ENCODE data around the gene TBC1D22A. TPM values are rescaled to one million over a fixed set of nuclear protein-coding genes. Genes with fewer than 3 reads are reported as not detected.
A peak's percentile ranks its signal among the peaks of the same experiment; 100 is the strongest.

Gene TBC1D22A
- total RNA-seq, 3 donors from 2014 or later = 29.8 to 31.1 (median 29.9) TPM

GRCh38 chr22:46994265-46994664, 231.8 kb downstream of the TBC1D22A start:
- Mint-ChIP-seq H3K9me3 (no peaks in the 10 kb centered on the region), H3K27me3 (ENCODE audit: low read depth) (no peaks in the 10 kb centered on the region), H3K4me1 (ENCODE audit: low read depth) (peaks cover under 1% of the 10 kb centered on the region), H3K36me3 (ENCODE audit: insufficient read depth) (peaks cover 25% of the 10 kb centered on the region), H3K4me3 (no peak overlapping the region)
- no peak for DNase-seq
- no peak for ATAC-seq

GRCh38 chr22:46994983-46995382, 232.5 kb downstream of the TBC1D22A start:
- Mint-ChIP-seq H3K4me1 (ENCODE audit: low read depth) (peaks cover 5% of the 10 kb centered on the region), H3K36me3 (ENCODE audit: insufficient read depth) (peaks cover 28% of the 10 kb centered on the region), H3K9me3 (no peaks in the 10 kb centered on the region), H3K27me3 (ENCODE audit: low read depth) (no peaks in the 10 kb centered on the region), H3K4me3 (no peak overlapping the region)
- DNase-seq = no peak
- no peak for ATAC-seq

- H3K4me3 Mint-ChIP-seq = no peak overlapping the region
- H3K4me1 Mint-ChIP-seq (ENCODE audit: low read depth) = peaks cover 11% of the 10 kb centered on the region
- ATAC-seq (no peak), DNase-seq (no peak)
- H3K27me3 Mint-ChIP-seq (ENCODE audit: low read depth) = no peaks in the 10 kb centered on the region
- no peaks in the 10 kb centered on the region for H3K9me3 Mint-ChIP-seq
- H3K36me3 Mint-ChIP-seq (ENCODE audit: insufficient read depth) = peaks cover 32% of the 10 kb centered on the region
Measured at GRCh38 chr22:46995501-46996360, 233.3 kb downstream of the TBC1D22A start.

DNA sequence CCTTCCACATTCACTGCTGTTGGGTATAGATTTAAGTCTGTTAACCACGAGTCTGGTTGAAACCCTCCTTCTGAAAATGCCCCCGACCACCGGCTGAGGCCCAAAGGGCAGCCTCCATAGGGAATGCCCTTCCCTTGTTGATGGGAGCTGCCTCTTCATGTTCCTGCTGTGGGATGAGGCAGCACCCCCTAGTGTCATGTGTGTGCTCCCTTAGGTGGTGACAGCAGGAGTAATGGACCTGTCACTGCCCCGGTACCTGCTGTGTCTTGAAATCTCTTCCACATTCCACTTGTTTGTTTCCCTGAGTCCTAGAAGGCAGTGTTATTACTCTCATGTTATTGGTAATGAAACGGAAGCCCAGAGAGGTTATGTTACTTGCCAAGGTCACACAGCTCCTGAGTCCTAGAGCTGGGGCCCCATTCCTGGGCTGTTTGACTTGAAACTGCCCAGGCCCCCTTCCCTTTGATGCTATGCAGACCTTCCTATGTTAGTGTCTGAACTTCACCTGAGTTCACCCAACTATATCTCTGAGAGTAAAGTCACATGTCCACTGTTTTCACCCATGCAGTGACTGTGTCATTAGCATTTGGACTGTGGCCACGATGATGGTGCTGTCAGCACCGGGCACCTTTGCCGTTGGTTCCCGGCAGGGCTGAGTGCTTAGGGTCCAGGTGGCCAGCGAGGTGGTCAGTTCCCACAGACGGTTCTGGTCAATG, 234.3 kb downstream of the TBC1D22A start:
- H3K4me3 Mint-ChIP-seq = no peak overlapping the region
- peaks cover 27% of the 10 kb centered on the region for H3K36me3 Mint-ChIP-seq (ENCODE audit: insufficient read depth)
- ATAC-seq = no peak
- H3K9me3 Mint-ChIP-seq = no peaks in the 10 kb centered on the region
- DNase-seq = no peak
- H3K27me3 Mint-ChIP-seq (ENCODE audit: low read depth) = no peaks in the 10 kb centered on the region
- peaks cover 11% of the 10 kb centered on the region for H3K4me1 Mint-ChIP-seq (ENCODE audit: low read depth)

- no peak for DNase-seq
- Mint-ChIP-seq H3K4me1 (ENCODE audit: low read depth) (peaks cover 11% of the 10 kb centered on the region), H3K36me3 (ENCODE audit: insufficient read depth) (peaks cover 27% of the 10 kb centered on the region), H3K4me3 (no peak overlapping the region), H3K9me3 (no peaks in the 10 kb centered on the region), H3K27me3 (ENCODE audit: low read depth) (no peaks in the 10 kb centered on the region)
- no peak for ATAC-seq
Measured at GRCh38 chr22:46997311-46997970, 235.0 kb downstream of the TBC1D22A start.

- Mint-ChIP-seq H3K27me3 (ENCODE audit: low read depth) (no peaks in the 10 kb centered on the region), H3K36me3 (ENCODE audit: insufficient read depth) (peaks cover 25% of the 10 kb centered on the region), H3K4me3 (no peak overlapping the region), H3K9me3 (no peaks in the 10 kb centered on the region), H3K4me1 (ENCODE audit: low read depth) (peaks cover 11% of the 10 kb centered on the region)
- ATAC-seq (no peak), DNase-seq (no peak)
Measured at GRCh38 chr22:46998331-46998730, 235.9 kb downstream of the TBC1D22A start.

DNA sequence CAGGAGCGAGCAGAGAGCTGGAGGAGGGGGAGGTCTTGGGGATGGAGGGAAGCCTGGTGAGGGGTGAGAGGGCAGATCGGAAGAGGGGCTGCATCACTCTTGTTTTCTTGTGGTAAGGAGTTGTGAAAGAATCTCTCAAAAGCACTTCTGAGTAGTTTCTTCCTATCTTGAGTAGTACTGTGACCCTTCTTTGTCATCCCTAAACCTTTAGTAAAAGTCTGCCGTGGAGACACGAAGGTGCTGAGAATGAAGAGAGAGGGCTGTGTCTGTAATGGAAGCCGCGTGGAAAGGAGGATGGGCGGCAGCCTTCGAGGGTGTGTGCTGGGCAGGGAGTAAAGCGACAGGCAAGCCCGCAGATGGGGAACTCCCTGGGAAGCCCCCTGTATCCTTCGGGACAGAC, 237.8 kb downstream of the TBC1D22A start:
- no peak for ATAC-seq
- Mint-ChIP-seq H3K4me3 (no peak overlapping the region), H3K9me3 (no peaks in the 10 kb centered on the region), H3K4me1 (ENCODE audit: low read depth) (peaks cover 11% of the 10 kb centered on the region), H3K36me3 (ENCODE audit: insufficient read depth) (peaks cover 25% of the 10 kb centered on the region), H3K27me3 (ENCODE audit: low read depth) (no peaks in the 10 kb centered on the region)
- no peak for DNase-seq

- peaks cover 22% of the 10 kb centered on the region for H3K36me3 Mint-ChIP-seq (ENCODE audit: insufficient read depth)
- DNase-seq = no peak
Measured at GRCh38 chr22:47000888-47001287, 238.4 kb downstream of the TBC1D22A start.

GRCh38 chr22:47001288-47001687, 238.8 kb downstream of the TBC1D22A start:
- DNase-seq = no peak
- ATAC-seq = no peak
- H3K4me1 Mint-ChIP-seq (ENCODE audit: low read depth) = peaks cover 11% of the 10 kb centered on the region
- no peaks in the 10 kb centered on the region for H3K9me3 Mint-ChIP-seq
- peaks cover 22% of the 10 kb centered on the region for H3K36me3 Mint-ChIP-seq (ENCODE audit: insufficient read depth)
- H3K27me3 Mint-ChIP-seq (ENCODE audit: low read depth) = no peaks in the 10 kb centered on the region
- H3K4me3 Mint-ChIP-seq = no peak overlapping the region

More at GRCh38 chr22:47000888-47001287, 238.4 kb downstream of the TBC1D22A start:
- peak in 1 of 2 donors; percentile 41 for ATAC-seq
- H3K4me1 Mint-ChIP-seq (ENCODE audit: low read depth) = peaks cover 11% of the 10 kb centered on the region
- H3K4me3 Mint-ChIP-seq = no peak overlapping the region
- H3K9me3 Mint-ChIP-seq = no peaks in the 10 kb centered on the region
- H3K27me3 Mint-ChIP-seq (ENCODE audit: low read depth) = no peaks in the 10 kb centered on the region

GRCh38 chr22:47002692-47003091, 240.2 kb downstream of the TBC1D22A start:
- DNase-seq (no peak), ATAC-seq (no peak)
- Mint-ChIP-seq H3K4me3 (no peak overlapping the region), H3K4me1 (ENCODE audit: low read depth) (peaks cover 11% of the 10 kb centered on the region), H3K36me3 (ENCODE audit: insufficient read depth) (peaks cover 20% of the 10 kb centered on the region), H3K9me3 (no peaks in the 10 kb centered on the region), H3K27me3 (ENCODE audit: low read depth) (no peaks in the 10 kb centered on the region)

DNA sequence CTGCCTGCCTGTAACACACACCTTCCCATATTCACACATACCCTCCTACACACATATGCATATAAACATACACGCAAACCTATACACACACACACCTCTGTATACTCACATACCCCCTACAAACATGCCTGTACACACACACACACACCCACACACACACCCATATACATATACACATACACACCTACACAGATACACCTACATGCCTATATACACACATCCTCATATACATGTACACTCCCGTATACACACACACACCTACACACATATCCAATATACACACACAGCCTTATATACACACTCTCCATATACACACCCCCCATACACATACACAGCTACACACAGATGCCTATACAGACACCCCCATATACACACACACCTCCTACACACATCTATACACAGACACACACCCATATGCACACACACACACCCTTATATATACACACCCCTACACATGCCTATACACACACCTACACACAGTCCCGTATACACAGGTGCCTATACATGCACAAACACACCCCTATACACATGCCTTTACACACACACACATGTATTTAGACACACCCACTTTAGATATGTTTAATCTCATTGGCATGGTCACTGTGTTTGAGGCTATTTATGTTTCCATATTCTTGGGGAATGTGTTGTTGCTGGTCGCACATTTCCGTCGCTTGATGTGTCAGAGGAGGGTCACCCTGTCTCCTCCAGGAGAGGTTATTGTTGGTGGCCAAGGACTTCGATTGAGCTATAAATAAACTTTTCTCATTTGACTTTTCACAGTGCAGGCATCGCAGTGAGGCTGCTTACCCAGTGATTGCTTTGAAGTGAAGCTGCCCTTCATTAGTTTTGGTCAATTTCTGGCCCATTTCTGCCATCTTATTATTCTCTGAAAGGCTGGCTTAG, 243.3 kb downstream of the TBC1D22A start:
- Mint-ChIP-seq H3K9me3 (no peaks in the 10 kb centered on the region), H3K36me3 (ENCODE audit: insufficient read depth) (peaks cover 8% of the 10 kb centered on the region), H3K27me3 (ENCODE audit: low read depth) (no peaks in the 10 kb centered on the region), H3K4me3 (no peak overlapping the region), H3K4me1 (ENCODE audit: low read depth) (no peaks in the 10 kb centered on the region)
- no peak for ATAC-seq
- DNase-seq = no peak

- DNase-seq (no peak), ATAC-seq (no peak)
- Mint-ChIP-seq H3K4me1 (ENCODE audit: low read depth) (no peaks in the 10 kb centered on the region), H3K9me3 (no peaks in the 10 kb centered on the region), H3K4me3 (no peak overlapping the region), H3K36me3 (ENCODE audit: insufficient read depth) (peaks cover 8% of the 10 kb centered on the region), H3K27me3 (ENCODE audit: low read depth) (no peaks in the 10 kb centered on the region)
Measured at GRCh38 chr22:47006433-47006832, 244.0 kb downstream of the TBC1D22A start.

DNA sequence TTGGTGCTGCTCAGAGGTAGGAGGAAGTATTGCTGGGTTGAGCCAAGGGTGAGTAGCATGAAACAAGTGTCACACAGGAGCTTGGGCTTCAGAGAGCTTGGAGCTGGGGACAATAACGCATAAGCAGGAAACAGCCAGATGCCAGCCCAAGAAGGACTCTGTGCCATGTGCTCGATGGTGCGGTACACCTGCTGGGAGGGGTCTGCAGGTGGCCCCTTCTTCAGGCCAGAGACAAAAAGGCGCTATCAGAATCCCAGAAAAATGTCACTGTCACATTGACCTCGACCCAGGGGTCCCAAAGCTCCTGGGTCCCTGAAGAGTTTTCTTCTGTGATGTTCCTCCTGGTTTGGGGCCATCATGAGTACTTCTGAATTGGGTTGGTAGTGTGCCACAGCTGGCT, 244.4 kb downstream of the TBC1D22A start:
- Mint-ChIP-seq H3K4me1 (ENCODE audit: low read depth) (no peaks in the 10 kb centered on the region), H3K9me3 (no peaks in the 10 kb centered on the region), H3K27me3 (ENCODE audit: low read depth) (no peaks in the 10 kb centered on the region), H3K36me3 (ENCODE audit: insufficient read depth) (peaks cover 8% of the 10 kb centered on the region), H3K4me3 (no peak overlapping the region)
- no peak for ATAC-seq
- DNase-seq = no peak

- ATAC-seq (no peak), DNase-seq (no peak)
- Mint-ChIP-seq H3K4me1 (ENCODE audit: low read depth) (peaks cover 4% of the 10 kb centered on the region), H3K27me3 (ENCODE audit: low read depth) (no peaks in the 10 kb centered on the region), H3K36me3 (ENCODE audit: insufficient read depth) (peaks cover 8% of the 10 kb centered on the region), H3K4me3 (no peak overlapping the region), H3K9me3 (no peaks in the 10 kb centered on the region)
Measured at GRCh38 chr22:47007496-47007895, 245.0 kb downstream of the TBC1D22A start.

All from activated T-cell treated with anti-CD3 and anti-CD28 coated beads, Interleukin-2, amount 50 U/mL, for 4 hours (primary cell).